ENCODE data around the gene UBE2Q1. TPM values are rescaled to one million over a fixed set of nuclear protein-coding genes. Genes with fewer than 3 reads are reported as not detected.

Gene UBE2Q1
- total RNA-seq: 25.9 and 26.1 TPM in 2 replicates

GRCh38 chr1:154557939-154558719 lies at the start of gene UBE2Q1:
Gene UBE2Q1 (minus strand): TSS chr1:154558662. CDS start chr1:154558553, 109 bp downstream.

GRCh38 chr1:154607609-154608396 lies 49.3 kb upstream of the UBE2Q1 start, which contains the start of gene ADAR:
Gene ADAR (minus strand): TSS chr1:154608186. CDS start chr1:154608006, 180 bp downstream.

GRCh38 chr1:154567386-154568156 lies 9.1 kb upstream of the UBE2Q1 start, which contains the start of gene CHRNB2:
Gene CHRNB2 (plus strand): TSS chr1:154567778. CDS start chr1:154568045, 267 bp downstream.

GRCh38 chr1:154502066-154502743 lies 56.3 kb downstream of the UBE2Q1 start, which contains the start of the genes SHE and TDRD10:
Gene SHE (minus strand): TSS chr1:154502412. CDS start chr1:154502026, 386 bp downstream.
Gene TDRD10 (plus strand): TSS chr1:154502219. CDS start chr1:154506904, 4,685 bp downstream.

Other genes starting within 250 kb of the UBE2Q1 start
- not detected in 2 replicates for gene AQP10, start 237.6 kb downstream of the UBE2Q1 start, total RNA-seq
- 73.7 and 77.8 TPM in 2 replicates for gene ATP8B2, start 233.1 kb downstream of the UBE2Q1 start, total RNA-seq
- 0.58 and 4.4 TPM in 2 replicates for gene IL6R, start 153.3 kb downstream of the UBE2Q1 start, total RNA-seq
- gene TDRD10, start 56.4 kb downstream of the UBE2Q1 start, total RNA-seq: not detected in 2 replicates
- gene SHE, start 56.2 kb downstream of the UBE2Q1 start, total RNA-seq: not detected in 2 replicates
- 0.35 TPM in 1 of 2 replicates, not detected in the other for gene CHRNB2, start 9.1 kb upstream of the UBE2Q1 start, total RNA-seq
- gene ADAR, start 49.5 kb upstream of the UBE2Q1 start, total RNA-seq: 58.5 and 75.1 TPM in 2 replicates